GM15510 (cell line): ENCODE data around the gene PLPP4.

Experiments
- POLR2A ChIP-seq: IDR thresholded peaks from 3 replicates; pipeline ENCODE4 v1.6.1; 2011; ENCODE audit warnings: borderline replicate concordance; ENCODE audit not compliant: insufficient read length; ENCODE audit errors: extremely low read depth

The PLPP4 gene

GRCh38 chr10:120583424-120584108 lies 126.5 kb downstream of the PLPP4 start:
- no peak for TF ChIP-seq POLR2A

DNA sequence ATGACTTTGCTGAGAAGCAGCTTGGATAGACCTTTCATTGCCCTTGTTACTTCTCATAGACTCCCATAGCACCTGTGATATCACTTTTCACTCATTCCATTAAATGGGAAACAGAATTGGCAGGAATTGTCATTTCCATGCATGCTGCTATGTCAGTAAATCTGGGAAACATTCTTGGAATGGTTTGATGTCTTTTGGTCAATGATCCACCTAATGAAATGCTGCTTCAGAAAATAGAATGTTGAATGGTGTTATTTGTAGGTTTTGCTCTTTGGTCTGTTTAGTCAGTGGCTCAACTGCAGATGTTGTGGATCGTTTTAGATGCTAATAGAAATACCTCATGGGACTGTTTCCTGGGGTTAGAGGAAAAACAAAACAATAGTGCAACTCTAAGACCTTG lies 127.8 kb downstream of the PLPP4 start:
- no peak for TF ChIP-seq POLR2A

DNA sequence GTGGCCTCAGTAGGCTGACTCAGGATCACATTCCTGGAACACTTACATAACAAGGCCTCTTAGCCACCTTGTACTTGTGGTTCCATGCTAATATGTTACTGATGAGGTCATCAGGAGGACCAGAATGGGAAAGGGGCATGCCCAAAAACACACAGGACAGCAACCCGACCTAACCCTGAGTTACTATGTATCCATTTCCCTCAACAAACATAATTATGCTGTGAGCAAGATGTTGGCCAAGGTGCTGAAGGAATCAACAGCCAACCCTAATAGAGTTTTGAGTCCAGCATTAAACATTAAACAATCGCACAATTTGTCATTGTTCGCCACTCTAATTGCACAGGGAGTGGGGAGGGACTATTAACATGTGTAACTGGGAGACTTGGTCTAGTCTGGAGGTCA lies 129.4 kb downstream of the PLPP4 start:
- TF ChIP-seq POLR2A, result no peak

DNA sequence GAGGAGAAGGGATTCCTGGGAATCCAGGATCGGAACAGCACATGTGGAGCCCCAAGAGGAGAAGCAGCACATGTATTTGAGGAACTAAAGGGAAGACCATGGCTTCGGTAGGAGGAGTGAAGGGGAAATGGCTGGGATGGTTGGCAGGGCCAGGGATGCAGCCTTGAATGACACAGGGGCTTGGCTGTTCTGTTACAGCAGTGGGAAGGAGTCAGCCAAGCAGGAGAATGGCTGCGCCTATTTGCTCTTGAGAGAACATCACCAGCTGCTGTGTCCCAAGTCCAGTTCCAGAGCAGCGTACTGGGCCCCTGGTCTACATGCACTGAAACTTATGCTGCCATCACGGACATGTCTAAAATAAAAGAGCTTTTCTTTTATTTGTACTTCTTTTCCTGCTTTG lies 130.0 kb downstream of the PLPP4 start:
- no peak for TF ChIP-seq POLR2A

GRCh38 chr10:120588311-120588710 lies 131.3 kb downstream of the PLPP4 start:
- no peak for TF ChIP-seq POLR2A

- no peak for TF ChIP-seq POLR2A
Measured at GRCh38 chr10:120593693-120594092, 136.7 kb downstream of the PLPP4 start.

- TF ChIP-seq POLR2A, result no peak
Measured at GRCh38 chr10:120597902-120598301, 140.9 kb downstream of the PLPP4 start.

DNA sequence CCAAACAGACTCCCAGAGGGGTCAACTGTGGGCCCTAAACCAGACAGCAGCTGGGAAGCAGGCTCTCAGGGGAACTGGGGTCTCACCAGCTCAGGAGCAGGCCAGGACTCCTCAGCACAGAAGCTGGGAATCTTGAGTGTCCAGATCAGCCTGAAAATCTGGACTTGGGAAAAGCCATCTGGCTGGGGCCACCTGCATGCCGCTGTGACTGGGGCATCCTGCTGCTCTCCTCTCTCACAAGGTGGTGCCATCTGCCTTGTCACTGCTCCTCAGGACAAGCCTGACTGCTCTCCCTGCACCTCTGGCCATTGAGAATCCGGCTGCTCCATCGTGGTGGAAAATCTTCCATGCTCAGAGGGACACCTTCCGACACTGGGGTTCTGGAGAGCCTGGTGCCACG lies 141.4 kb downstream of the PLPP4 start:
- TF ChIP-seq POLR2A, result no peak

DNA sequence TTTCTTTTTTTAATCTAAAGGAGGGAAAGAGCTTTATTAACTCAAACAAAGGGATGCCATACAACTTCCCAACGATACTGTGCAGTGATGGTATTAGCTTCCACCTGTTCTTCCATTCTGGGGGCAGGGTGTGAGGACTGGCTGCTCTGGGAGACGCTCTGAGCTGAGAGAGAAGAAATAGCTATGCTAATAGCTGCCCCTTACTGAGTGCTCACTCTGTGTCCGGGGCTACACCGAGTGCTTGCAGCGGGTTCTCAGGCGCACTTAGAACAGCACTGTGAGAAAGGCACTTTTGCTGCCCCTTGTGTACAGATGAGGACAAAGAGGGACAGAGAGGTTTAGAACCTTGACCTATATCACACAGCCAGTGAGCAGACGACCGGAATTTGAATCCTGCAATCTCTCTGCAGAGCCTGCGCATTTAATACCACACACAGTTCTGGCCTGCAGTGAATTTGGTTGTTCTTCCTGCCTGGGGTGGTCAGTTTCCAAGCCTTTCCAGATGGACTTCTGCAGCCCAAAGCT lies 142.2 kb downstream of the PLPP4 start:
- no peak for TF ChIP-seq POLR2A

DNA sequence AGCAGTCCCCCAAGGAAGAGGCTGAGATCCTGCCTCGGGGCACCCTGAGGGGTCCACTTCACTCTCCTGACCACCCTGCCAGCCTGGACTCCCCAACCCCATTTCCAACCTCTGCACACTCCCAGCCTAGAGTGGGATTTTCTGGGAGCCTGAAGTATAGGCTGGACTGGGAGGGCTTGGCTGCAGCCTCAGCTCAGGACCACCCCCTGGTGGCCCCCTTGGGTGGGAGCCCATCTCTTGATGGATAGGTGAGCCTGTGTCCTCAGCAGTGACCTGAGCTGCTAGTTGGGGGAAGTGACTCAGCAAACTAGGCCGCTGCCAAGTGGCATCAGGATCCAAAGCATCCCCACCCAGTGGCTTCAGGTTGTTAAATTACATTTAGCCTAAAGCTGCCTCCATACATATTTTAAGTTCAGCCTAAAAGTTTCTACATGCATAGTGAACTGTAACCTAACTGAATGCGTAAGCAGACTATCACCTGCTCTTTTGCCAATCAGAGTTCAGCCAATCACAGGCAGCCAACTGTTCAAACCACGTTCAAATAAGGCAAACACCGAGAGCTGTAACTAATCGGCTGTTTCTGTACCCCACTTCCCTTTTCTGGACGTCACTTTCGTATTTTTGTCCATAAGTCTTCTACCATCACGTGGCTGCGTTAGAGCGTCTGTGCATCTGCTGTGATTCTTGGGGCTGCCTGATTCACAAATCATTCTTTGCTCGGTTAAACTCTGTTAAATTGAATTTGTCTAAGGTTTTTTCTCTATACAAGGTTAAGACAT lies 144.0 kb downstream of the PLPP4 start:
- no peak for TF ChIP-seq POLR2A

DNA sequence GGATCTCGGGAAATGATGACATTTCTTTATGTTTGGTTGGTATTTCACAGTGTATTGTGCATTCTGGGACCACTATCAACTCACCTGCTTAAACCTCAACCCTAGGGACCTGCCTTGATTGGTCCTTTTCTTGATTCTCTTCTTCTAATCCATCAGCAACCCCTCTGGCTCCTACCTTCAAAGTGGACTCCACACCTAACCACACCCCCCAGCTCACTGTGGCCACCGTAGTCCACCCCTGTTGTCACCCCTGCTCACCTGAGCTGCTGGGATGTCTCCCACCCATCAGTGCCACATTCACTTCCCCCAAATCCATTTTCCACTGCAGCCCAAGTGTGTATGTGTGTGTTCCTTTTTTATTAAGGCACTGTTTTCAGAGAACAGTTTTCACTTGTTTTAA lies 145.0 kb downstream of the PLPP4 start:
- TF ChIP-seq POLR2A, result no peak

DNA sequence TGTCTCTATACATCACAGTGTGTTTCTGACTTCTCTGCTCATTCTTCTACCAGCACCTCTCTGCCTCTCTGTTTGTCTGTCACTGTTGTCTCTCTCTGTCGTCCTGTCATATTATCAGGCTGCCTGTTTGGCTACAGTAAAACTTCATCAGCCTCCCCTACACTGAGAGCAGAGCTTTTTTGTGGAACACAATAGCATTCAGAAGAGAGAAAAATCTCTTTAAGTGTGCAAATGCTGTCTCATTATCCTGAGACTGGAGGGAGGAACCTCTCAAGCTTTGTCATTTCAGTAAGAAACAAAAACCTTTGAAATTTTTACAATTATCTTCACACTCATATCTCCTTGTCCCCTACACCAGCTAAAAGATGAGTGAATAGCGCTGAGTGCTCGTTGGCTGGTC lies 148.4 kb downstream of the PLPP4 start:
- no peak for TF ChIP-seq POLR2A

- TF ChIP-seq POLR2A, result no peak
Measured at GRCh38 chr10:120606051-120606764, 149.2 kb downstream of the PLPP4 start.

DNA sequence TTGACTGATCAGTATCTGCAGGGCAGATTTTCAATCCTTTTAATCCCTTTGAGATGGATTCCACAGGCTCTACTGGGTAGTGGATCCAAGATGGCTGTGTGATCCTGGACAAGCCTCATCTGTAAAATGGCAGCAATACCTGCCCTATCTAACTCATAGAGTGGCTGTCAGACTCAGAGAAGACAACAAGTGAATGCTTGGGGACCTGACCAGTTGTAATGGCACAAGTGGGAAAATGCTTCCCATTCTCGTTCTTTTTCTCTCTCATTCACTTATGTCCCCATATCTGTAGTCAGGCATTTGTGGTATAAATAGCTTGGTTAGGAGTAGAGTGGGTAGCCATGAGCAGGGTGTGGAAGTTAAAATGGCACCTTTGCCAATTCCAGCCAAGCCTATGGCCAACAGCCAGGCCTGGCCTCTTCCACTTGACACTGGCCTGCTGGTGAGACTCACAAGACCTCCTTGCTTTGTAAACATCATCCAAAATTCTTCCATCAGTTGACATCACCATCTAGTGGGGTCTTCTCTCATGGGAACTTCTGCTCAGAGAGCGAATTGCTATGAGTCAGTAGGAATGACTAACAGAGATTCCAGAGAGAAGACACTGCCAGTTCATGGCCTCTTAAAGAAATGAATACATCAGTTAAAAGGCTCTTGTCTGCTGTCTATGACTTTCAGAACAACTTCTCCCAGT lies 150.1 kb downstream of the PLPP4 start:
- no peak for TF ChIP-seq POLR2A
